ENCODE results near the gene ZFP64.

GRCh38 chr20:52171025-52171424, 20.6 kb downstream of the ZFP64 start:
- TF ChIP-seq POLR2AphosphoS5 (IDR thresholded peaks at IDR 0.05; ENCODE audit: low read depth, low read length) (no peak), REST (IDR thresholded peaks at IDR 0.05; ENCODE audit: insufficient read depth in 1 of 2, low read depth in 2 of 2, low read length in 2 of 2) (no peak), TAF1 (IDR thresholded peaks at IDR 0.05; ENCODE audit: borderline replicate concordance, insufficient read depth, low read length) (no peak)

All from PFSK-1 (cell line).